ENCODE results near the gene RNF166. TPM values are rescaled to one million over a fixed set of nuclear protein-coding genes. Genes with fewer than 3 reads are reported as not detected.

Gene RNF166
- total and polyA plus RNA-seq, 2 of the 13 experiments (the other 11 are each of a cell fraction or from before 2014, with no cell fraction given) = 21.4 to 23.0 TPM

- no peak for TF ChIP-seq ZNF275 (CRISPR knock-in tag; IDR thresholded peaks at IDR 0.05; ENCODE audit: borderline replicate concordance)
- TF ChIP-seq SAFB2 (CRISPR knock-in tag; IDR thresholded peaks at IDR 0.05; ENCODE audit: borderline replicate concordance, low read depth) = no peak
- no peak for TF ChIP-seq TRIM22 (IDR thresholded peaks at IDR 0.05)
- no peak for TF ChIP-seq MEIS2 (CRISPR knock-in tag; IDR thresholded peaks at IDR 0.05)
- no peak for TF ChIP-seq MXD1 (CRISPR knock-in tag; IDR thresholded peaks at IDR 0.05)
- TF ChIP-seq, protein P1, sequence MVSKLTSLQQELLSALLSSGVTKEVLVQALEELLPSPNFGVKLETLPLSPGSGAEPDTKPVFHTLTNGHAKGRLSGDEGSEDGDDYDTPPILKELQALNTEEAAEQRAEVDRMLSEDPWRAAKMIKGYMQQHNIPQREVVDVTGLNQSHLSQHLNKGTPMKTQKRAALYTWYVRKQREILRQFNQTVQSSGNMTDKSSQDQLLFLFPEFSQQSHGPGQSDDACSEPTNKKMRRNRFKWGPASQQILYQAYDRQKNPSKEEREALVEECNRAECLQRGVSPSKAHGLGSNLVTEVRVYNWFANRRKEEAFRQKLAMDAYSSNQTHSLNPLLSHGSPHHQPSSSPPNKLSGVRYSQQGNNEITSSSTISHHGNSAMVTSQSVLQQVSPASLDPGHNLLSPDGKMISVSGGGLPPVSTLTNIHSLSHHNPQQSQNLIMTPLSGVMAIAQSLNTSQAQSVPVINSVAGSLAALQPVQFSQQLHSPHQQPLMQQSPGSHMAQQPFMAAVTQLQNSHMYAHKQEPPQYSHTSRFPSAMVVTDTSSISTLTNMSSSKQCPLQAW (CRISPR knock-in tag; IDR thresholded peaks at IDR 0.05) = peak; percentile 68
- TF ChIP-seq ZFP37 (CRISPR knock-in tag; IDR thresholded peaks at IDR 0.05; ENCODE audit: borderline replicate concordance) = no peak
- no peak for TF ChIP-seq MIER3 (CRISPR knock-in tag; IDR thresholded peaks at IDR 0.05; ENCODE audit: borderline replicate concordance)
- no peak for TF ChIP-seq ZBTB7A (CRISPR knock-in tag; IDR thresholded peaks at IDR 0.05)
- no peak for TF ChIP-seq ZNF724P (CRISPR knock-in tag; IDR thresholded peaks at IDR 0.05; ENCODE audit: borderline replicate concordance)
- no peak for TF ChIP-seq JUND (CRISPR knock-in tag; IDR thresholded peaks at IDR 0.05)
- TF ChIP-seq ZNF235 (CRISPR knock-in tag; IDR thresholded peaks at IDR 0.05; ENCODE audit: borderline replicate concordance) = 0 out of 2 replicates have a peak, but pooled peaks have one; percentile 56
- TF ChIP-seq GZF1 (CRISPR knock-in tag; IDR thresholded peaks at IDR 0.05) = no peak
- TF ChIP-seq HNRNPH1 (optimal IDR thresholded peaks at IDR 0.05; ENCODE audit: low read depth, low read length) = no peak
- TF ChIP-seq ZNF30 (CRISPR knock-in tag; IDR thresholded peaks at IDR 0.05) = no peak
- no peak for TF ChIP-seq MED1 (CRISPR knock-in tag; IDR thresholded peaks at IDR 0.05)
- TF ChIP-seq SNAPC2 (CRISPR knock-in tag; IDR thresholded peaks at IDR 0.05) = no peak
- no peak for TF ChIP-seq SRF (IDR thresholded peaks at IDR 0.05; ENCODE audit: low read depth, low read length)
- peak; percentile 80; the same call in 1 of the 2 replicates for TF ChIP-seq ZNF550 (CRISPR knock-in tag; IDR thresholded peaks at IDR 0.05; ENCODE audit: borderline replicate concordance)
- TF ChIP-seq UBTF (CRISPR knock-in tag; IDR thresholded peaks at IDR 0.05) = peak; percentile 52; the same call in 1 of the 2 replicates
- no peak for TF ChIP-seq RARG (CRISPR knock-in tag; IDR thresholded peaks at IDR 0.05; ENCODE audit: low read depth)
- no peak for TF ChIP-seq ZNF878 (CRISPR knock-in tag; IDR thresholded peaks at IDR 0.05)
Observed at GRCh38 chr16:88743693-88744576, 37.7 kb upstream of the RNF166 start (continued).
